Transverse colon (tissue), 4 donors: ENCODE measurements around the gene GZMA. TPM values are rescaled to one million over a fixed set of nuclear protein-coding genes. Genes with fewer than 3 reads are reported as not detected.
A peak's percentile ranks its signal among the peaks of the same experiment; 100 is the strongest.

ENCODE experiments used
- DNase-seq: peaks from one replicate; pipeline ENCODE4 v3.0.0-alpha.2; 2019
- H3K27ac ChIP-seq, 4 donors: fragments of 200-600 bp; sonication (generic); 2 replicates each; pipeline ENCODE4 v1.5.1; 2016 to 2018; ENCODE audit warnings: inconsistent platforms in 4 of 4
- H3K27me3 ChIP-seq: fragments of 200-600 bp; sonication (generic); 2 replicates; pipeline ENCODE4 v1.5.1; 2017; ENCODE audit warnings: inconsistent platforms
- H3K36me3 ChIP-seq, 4 donors: fragments of 200-600 bp; sonication (generic); 2 replicates each; pipeline ENCODE4 v1.5.1; 2017 to 2019; ENCODE audit warnings: inconsistent platforms in 4 of 4
- H3K4me1 ChIP-seq, 4 donors: fragments of 200-600 bp; sonication (generic); 2 replicates each; pipeline ENCODE4 v1.5.1; 2017 to 2020; ENCODE audit warnings: inconsistent platforms in 4 of 4
- H3K4me3 ChIP-seq, 4 donors: fragments of 200-600 bp; sonication (generic); 1 replicate in 1 of 4; 2 replicates in 3 of 4; pipeline versions ENCODE4 v1.5.1 to v1.6.1; 2017 to 2019; ENCODE audit warnings: inconsistent platforms in 4 of 4
- H3K9me3 ChIP-seq, 2 donors: fragments of 200-600 bp; sonication (generic); 2 replicates each; pipeline ENCODE4 v1.5.1; 2017 to 2019; ENCODE audit warnings: inconsistent platforms in 2 of 2
- CTCF ChIP-seq, 5 experiments: fragments of 200-600 bp in 3 of 5; fragments of 450-650 bp in 2 of 5; sonication (generic) in 3 of 5; IDR thresholded peaks; 1 replicate in 2 of 5; 2 replicates in 3 of 5; pipeline ENCODE4 v1.5.1; 2016 to 2017; ENCODE audit warnings: antibody characterized with exemption in 5 of 5, inconsistent platforms in 3 of 5, mild to moderate bottlenecking in 2 of 5, moderate library complexity in 1 of 5
- EP300 ChIP-seq: sonication (generic); formaldehyde crosslinking; IDR thresholded peaks from one replicate; pipeline ENCODE4 v1.6.1; 2017; ENCODE audit warnings: antibody characterized with exemption, low read depth
- POLR2A ChIP-seq: fragments of 450-650 bp; IDR thresholded peaks from one replicate; pipeline ENCODE4 v1.6.1; 2016; ENCODE audit warnings: antibody characterized with exemption, mild to moderate bottlenecking, moderate library complexity
- POLR2AphosphoS5 ChIP-seq, 3 donors: sonication (generic); formaldehyde crosslinking; IDR thresholded peaks; one replicate each; pipeline ENCODE4 v1.6.1; 2016; ENCODE audit warnings: antibody characterized with exemption in 3 of 3
- WGBS, 2 donors: methylation state at CpG; one replicate each; pipeline ENCODE4 v1.1.5; 2018; ENCODE audit warnings: low coverage in 1 of 2; 5-methylcytosine and 5-hydroxymethylcytosine counted together
- in situ Hi-C, 4 donors: fragments of 200-750 bp; cut with MboI; loops; one replicate each; pipeline versions ENCODE4 v1.15.0 to v1.15.1; 2017; ENCODE audit warnings: low sequenced_read_pairs in 3 of 4, low pct_ligation_motif_present in 1 of 4, low pct_unique_long_range_greater_than_20kb in 1 of 4
- intact Hi-C: fragments of 100-400 bp; cut with DNase I; formaldehyde crosslinking; loops from one replicate; pipeline ENCODE4 v1.15.1; 2023; ENCODE audit warnings: low total_unique reads
- total RNA-seq, 4 donors: library from RNA; depleted of rRNA; stranded (reverse); fragments of >200 nt; gene quantifications; one replicate each; pipeline ENCODE4 v1.1.0, GENCODE V29; 2016

GZMA gene
- total RNA-seq, 4 donors from 2014 or later: 7.6 to 8.3 TPM; not detected in 2

GRCh38 chr5:55146080-55146479, 43.6 kb downstream of the GZMA start:
- Histone ChIP-seq H3K4me1 (no peaks in the 10 kb centered on the region), H3K9me3 (no peaks in the 10 kb centered on the region), H3K4me3 (no peak overlapping the region), H3K36me3 (no peaks in the 10 kb centered on the region), H3K27ac (no peak overlapping the region), H3K27me3 (peaks cover 15% of the 10 kb centered on the region)
- TF ChIP-seq EP300 (no peak), POLR2AphosphoS5 (IDR thresholded peaks at IDR 0.05) (no peak), CTCF (IDR thresholded peaks at IDR 0.05) (no peak), POLR2A (no peak)
- in situ Hi-C loops: loop anchor here in 3 of 4 donors (10.0 to 25.0 kb wide), 2 partner anchors 209 to 241 kb away; no protein-coding TSS in a partner anchor
- intact Hi-C loops: no loop called here
- 75 to 84% methylated on average over 7 to 8 of the region's 8 CpGs for WGBS, 2 donors
- DNase-seq: no peak

GRCh38 chr5:55146543-55147151, 44.2 kb downstream of the GZMA start:
- Histone ChIP-seq H3K9me3 (no peaks in the 10 kb centered on the region), H3K4me3 (no peak overlapping the region), H3K27me3 (peaks cover 15% of the 10 kb centered on the region), H3K4me1 (no peaks in the 10 kb centered on the region), H3K36me3 (no peaks in the 10 kb centered on the region), H3K27ac (no peak overlapping the region)
- TF ChIP-seq CTCF (IDR thresholded peaks at IDR 0.05) (peak; percentile 71 to 91 (median 87)), POLR2A (no peak)
- intact Hi-C loops: no loop called here
- 0 to 7% methylated on average over 7 to 11 of the region's 11 CpGs for WGBS, 2 donors
- in situ Hi-C loops: loop anchor here in 3 of 4 donors (10.0 to 25.0 kb wide), 2 partner anchors 209 to 242 kb away; no protein-coding TSS in a partner anchor
- DNase-seq: peak; percentile 83

- WGBS, 2 donors: 86 to 88% methylated on average over 1 to 2 of the region's 2 CpGs
These were observed 46.9 kb downstream of the GZMA start for GRCh38 chr5:55149308-55149795.

More at GRCh38 chr5:55149308-55149795, 46.9 kb downstream of the GZMA start:
- Histone ChIP-seq H3K27ac (no peak overlapping the region), H3K9me3 (no peaks in the 10 kb centered on the region), H3K27me3 (peaks cover 21% of the 10 kb centered on the region), H3K4me1 (no peaks in the 10 kb centered on the region), H3K36me3 (no peaks in the 10 kb centered on the region), H3K4me3 (no peak overlapping the region)
- intact Hi-C loops: no loop called here
- in situ Hi-C loops: loop anchor here in 3 of 4 donors (10.0 to 25.0 kb wide), 2 partner anchors 212 to 245 kb away; no protein-coding TSS in a partner anchor
- TF ChIP-seq EP300 (no peak), POLR2A (no peak), CTCF (IDR thresholded peaks at IDR 0.05) (no peak), POLR2AphosphoS5 (IDR thresholded peaks at IDR 0.05) (no peak)
- no peak for DNase-seq
